Bronchial epithelial cell (primary cell): ENCODE results near the gene CTAGE6. TPM values are rescaled to one million over a fixed set of nuclear protein-coding genes. Genes with fewer than 3 reads are reported as not detected.
"Not testable (repeated sequence)": the region's sequence is repeated elsewhere in the genome, so short reads cannot be mapped to it uniquely, and the experiment has no call there.

ENCODE experiments used
- DNase-seq: peaks from one replicate; pipeline ENCODE4 v3.0.0-alpha.2; 2010; ENCODE audit warnings: low read depth
- FAIRE-seq: peaks from 2 replicates; lab custom pipeline; 2011; peaks lifted over from hg19 to GRCh38; lab: Jason Lieb, UNC
- H3K27me3 ChIP-seq: 2 replicates; pipeline ENCODE4 v1.5.1; 2011; ENCODE audit warnings: low read length; ENCODE audit not compliant: control insufficient read depth, insufficient read depth
- H3K36me3 ChIP-seq: 2 replicates; pipeline ENCODE4 v1.5.1; 2011; ENCODE audit warnings: low read length; ENCODE audit not compliant: control insufficient read depth, insufficient read depth
- H3K4me3 ChIP-seq: 2 replicates; pipeline ENCODE4 v1.5.1; 2011; ENCODE audit warnings: mild to moderate bottlenecking, low read depth, low read length, control low read depth
- total RNA-seq: library from RNA; depleted of rRNA; stranded (reverse); fragments of >200 nt; gene quantifications from 2 replicates; pipeline ENCODE4 v1.2.1, GENCODE V29; 2014

CTAGE6 gene, protein sequence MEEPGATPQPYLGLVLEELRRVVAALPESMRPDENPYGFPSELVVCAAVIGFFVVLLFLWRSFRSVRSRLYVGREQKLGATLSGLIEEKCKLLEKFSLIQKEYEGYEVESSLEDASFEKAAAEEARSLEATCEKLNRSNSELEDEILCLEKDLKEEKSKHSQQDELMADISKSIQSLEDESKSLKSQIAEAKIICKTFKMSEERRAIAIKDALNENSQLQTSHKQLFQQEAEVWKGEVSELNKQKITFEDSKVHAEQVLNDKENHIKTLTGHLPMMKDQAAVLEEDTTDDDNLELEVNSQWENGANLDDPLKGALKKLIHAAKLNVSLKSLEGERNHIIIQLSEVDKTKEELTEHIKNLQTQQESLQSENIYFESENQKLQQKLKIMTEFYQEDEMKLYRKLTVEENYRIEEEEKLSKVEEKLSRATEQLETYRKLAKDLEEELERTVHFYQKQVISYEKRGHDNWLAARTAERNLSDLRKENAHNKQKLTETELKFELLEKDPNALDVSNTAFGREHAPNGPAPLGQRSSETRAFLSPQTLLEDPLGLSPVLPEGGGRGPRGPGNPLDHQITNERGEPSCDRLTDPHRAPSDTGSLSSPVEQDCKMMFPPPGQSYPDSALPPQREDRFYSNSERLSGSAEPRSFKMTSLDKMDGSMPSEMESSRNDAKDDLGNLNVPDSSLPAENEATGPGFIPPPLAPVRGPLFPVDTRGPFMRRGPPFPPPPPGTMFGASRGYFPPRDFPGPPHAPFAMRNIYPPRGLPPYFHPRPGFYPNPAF
- total RNA-seq = 0.13 and 0.26 TPM in 2 replicates

DNA sequence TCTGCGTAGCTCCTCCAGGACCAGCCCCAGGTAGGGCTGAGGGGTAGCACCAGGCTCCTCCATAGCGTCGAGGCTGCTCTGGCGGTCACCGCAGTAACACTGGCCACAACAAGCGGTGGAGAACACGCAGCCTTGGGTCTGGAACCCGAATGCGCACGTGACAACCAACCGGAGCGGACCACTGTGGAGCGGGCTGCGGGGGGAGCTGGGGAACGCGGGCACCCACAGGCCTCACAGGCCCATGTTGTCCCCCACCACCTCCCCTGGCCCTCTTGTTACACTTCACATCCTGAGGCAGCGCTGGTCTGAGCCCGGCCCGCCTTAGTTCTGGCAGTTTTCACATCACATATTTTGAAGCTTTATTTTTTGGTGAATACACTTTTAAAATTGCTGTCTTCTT, at the start of gene CTAGE6:
CTAGE6 (minus strand) TSS at position 101 of the 400 bp plus-strand sequence; CDS start at position 63, 38 bp downstream.
- not testable (repeated sequence) for H3K4me3 ChIP-seq, H3K36me3 ChIP-seq, H3K27me3 ChIP-seq, DNase-seq, FAIRE-seq

DNA sequence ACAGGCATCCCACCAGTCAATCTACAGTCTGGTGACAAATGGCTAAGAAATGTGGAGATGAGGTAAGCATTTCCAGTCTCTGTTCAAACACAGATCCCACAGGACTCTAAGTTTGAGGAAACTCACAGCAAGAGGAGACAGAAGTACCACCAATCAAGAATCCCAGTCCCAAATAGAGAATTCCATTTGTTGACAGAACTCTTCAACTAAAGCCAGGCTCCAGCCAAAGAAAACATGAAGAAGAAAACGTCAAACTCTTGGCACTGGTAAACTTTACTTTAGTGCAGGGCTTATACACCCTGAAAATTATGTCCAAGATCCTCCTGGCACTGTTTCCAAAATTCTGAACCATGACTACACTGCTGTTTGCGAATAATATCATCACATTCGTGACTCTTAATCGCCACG, 49.2 kb upstream of the CTAGE6 start:
- H3K36me3 ChIP-seq, H3K27me3 ChIP-seq, H3K4me3 ChIP-seq, FAIRE-seq, DNase-seq: not testable (repeated sequence)

DNA sequence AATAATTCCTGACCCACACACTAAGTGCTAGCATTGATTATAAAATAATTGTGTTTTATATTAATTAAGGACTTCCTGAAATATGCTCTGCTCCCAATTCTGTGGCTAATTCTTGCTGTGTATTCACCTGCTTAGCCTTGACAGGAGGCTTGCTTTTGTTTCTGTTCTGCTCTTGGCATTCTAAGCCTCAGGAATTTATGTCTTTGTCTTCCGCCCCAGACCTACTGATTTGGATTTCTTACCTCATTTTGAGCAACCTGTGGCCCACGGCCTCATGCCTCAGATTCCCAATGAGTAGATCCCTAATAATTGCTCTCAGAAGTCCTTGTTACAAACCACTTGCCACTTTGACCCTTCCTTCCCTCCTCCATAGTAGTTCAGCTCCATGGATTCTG, 40.4 kb upstream of the CTAGE6 start:
- not testable (repeated sequence) for H3K4me3 ChIP-seq, DNase-seq, H3K27me3 ChIP-seq, H3K36me3 ChIP-seq
- FAIRE-seq = peak; percentile 7

DNA sequence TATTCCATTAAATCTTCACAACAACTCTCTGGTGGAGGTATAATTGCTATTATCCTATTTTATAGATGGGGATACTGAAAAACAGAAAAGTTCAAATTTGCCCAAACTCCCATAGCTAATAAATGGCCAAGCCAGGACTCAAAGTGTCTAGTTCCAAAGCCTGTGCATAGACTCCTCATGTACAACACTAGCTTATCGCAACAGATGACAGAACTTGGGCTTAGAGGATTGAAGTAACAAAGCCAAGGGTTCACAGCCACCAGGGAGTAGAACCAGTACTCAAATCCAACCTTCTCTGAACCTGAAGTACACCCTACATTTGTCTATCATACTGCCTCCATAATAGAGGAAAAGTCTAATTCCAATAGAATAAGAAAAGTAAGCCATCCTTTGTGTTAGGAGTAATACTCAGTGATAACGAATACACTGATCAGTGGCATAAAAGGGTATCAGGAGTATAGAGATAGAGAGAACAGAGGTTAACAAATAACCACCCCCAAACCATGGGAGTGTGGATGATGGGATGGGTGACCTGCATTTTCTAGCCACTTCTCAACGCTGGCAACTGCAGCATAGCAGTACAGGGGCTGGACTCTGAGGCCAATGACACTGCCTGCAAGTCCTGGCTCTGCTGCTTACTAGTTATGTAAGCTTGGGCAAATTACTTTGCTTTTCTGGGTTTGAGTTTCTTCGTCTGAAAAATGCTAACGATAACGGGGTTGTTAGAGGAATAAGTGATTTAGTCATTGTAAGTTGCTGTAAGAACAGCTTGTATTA, 39.8 kb upstream of the CTAGE6 start:
- not testable (repeated sequence) for H3K36me3 ChIP-seq, DNase-seq, H3K4me3 ChIP-seq, H3K27me3 ChIP-seq
- peak; percentile 36 for FAIRE-seq

DNA sequence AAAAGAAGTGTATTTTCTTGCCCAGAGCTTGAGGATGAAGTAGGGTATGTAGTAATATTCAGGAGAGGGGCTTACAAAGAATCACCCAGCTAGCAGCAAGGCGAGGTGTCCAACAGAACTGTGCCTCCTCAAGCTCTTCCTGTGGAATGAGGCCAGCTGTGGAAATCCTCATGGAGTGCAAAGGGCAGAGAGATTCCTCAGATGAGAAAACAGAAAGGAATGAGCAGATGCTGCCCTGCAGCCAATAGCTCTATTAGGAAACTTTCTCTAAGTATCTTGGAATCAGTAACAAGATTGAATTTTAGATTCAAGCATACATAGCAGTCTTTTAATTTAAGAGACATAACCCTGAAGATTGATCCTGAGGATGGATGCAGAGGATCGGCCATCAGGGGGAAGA, 38.2 kb upstream of the CTAGE6 start:
- not testable (repeated sequence) for H3K4me3 ChIP-seq, H3K27me3 ChIP-seq, H3K36me3 ChIP-seq, FAIRE-seq, DNase-seq

DNA sequence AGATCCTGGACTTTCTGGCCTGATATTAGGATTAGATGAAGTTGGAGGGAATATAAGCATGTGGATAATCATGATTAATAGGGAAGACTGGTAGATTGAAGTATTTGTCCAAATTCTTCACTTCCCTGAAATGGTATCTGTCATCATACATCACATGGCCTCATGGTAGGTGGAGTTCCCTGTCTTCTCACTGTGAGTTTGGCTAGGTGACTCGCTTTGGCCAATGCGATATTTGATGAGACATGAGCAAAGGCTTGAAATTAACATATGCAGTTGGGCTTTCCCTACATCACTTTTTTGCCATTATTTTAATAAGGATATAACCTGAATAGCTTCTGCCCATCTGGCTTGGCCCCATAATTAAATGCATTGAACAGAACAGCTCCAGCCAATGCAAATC, 35.1 kb upstream of the CTAGE6 start:
- not testable (repeated sequence) for DNase-seq, H3K4me3 ChIP-seq, H3K36me3 ChIP-seq, FAIRE-seq, H3K27me3 ChIP-seq

DNA sequence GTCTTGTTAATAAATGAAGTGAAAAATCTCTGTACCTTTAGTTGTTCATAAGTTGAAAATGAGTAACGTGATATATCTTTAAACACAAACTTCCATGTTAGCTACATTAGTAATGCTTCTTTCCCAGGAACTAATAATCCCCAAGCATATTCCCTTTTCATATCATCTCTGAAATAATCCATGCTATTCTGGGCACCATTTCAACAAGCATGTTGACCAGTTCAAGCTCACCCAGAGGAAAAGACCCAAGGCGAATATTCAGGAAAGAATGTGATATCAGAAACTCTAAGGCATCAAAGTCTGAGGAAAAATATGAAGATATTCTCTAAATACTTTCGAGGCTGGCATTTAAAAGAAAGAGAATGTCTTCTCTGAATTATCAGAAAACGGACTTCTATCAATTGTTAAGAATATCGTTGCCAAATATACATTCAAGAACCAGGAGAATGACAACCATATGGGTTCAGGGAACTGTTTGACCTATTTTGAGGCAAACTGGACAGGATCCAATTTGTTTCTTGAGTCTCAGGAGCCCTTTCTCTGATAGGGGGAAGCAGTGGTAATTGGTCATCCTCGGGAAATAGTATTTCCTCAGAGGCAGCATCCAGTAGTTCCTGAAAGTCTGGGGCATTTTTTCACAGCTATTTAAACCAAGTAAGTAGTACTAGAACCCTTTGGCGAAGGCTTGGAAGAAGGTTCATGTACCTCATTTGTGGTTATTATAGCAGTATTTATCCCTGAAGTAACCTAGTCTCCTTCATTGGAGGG, 28.1 kb upstream of the CTAGE6 start:
- H3K27me3 ChIP-seq, DNase-seq, FAIRE-seq, H3K36me3 ChIP-seq, H3K4me3 ChIP-seq: not testable (repeated sequence)

DNA sequence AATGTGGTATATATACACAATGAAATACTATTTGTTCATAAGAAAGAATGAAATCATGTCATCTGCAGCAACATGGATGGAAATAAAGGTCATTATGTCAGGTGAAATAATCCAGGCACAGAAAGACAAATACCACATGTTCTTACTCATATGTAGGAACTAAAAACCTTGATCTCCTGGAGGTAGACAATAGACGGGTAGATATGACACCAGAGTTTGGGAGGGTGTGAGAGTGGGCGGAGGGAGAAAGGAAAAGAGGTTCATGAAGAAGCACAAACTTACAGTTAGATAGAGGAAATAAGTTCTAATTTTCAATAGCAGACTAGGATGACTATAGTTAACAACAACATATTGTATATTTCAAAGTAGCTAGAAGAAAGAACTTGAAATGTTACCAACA, 22.1 kb upstream of the CTAGE6 start:
- not testable (repeated sequence) for DNase-seq, H3K36me3 ChIP-seq, H3K4me3 ChIP-seq, FAIRE-seq, H3K27me3 ChIP-seq

DNA sequence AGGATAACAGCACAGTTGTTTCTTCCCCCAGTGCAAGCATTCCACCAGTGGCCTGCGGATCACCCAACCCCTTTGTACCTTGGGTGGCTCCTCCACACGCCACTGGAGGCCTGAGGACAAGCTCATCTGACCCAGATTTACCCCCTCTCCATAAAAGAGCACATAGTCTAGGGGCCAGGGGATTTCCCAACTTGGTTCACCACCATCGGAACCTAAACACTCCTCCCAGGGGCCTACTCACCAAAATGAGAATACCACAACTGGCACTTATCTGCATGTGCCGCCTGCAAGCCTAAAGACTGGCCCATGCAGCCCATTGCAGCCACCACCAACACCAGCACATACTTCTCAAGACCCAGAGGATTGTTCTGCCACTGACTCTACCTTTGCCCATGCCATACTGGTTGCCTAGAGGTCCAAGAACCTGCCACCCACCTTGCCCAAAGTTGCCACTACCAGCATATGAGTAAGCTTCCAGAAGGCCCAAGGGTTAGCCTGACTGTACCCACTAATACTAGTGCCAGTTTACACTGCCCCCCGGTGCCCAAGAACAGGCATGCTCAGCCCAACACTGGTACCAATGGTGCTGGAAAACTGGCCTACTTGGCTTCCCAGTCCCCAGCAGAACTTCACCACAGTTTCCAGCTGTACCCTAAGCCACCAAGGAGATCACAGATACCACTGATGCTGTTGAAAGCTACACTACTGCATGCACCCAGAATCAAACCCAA, 15.4 kb upstream of the CTAGE6 start:
- H3K36me3 ChIP-seq, H3K4me3 ChIP-seq, FAIRE-seq, DNase-seq, H3K27me3 ChIP-seq: not testable (repeated sequence)

DNA sequence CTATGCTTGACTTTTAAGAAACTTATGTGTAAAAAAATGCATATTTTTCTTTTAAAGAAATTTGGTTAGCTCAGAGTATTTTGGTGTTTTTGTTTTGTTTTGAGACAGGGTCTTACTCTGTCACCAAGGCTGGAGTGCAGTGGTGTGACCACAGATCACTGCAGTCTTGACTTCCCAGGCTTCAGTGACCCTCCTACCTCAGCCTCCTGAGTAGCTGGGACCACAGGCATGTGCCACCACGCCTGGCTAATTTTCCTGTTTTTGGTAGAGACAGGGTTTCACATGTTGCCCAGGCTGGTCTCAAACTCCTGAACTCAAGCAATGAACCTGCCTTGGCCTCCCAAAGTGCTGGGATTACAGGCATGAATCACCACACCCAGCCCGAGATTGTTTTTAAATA, 10.0 kb upstream of the CTAGE6 start:
- H3K36me3 ChIP-seq, DNase-seq, FAIRE-seq, H3K4me3 ChIP-seq, H3K27me3 ChIP-seq: not testable (repeated sequence)

DNA sequence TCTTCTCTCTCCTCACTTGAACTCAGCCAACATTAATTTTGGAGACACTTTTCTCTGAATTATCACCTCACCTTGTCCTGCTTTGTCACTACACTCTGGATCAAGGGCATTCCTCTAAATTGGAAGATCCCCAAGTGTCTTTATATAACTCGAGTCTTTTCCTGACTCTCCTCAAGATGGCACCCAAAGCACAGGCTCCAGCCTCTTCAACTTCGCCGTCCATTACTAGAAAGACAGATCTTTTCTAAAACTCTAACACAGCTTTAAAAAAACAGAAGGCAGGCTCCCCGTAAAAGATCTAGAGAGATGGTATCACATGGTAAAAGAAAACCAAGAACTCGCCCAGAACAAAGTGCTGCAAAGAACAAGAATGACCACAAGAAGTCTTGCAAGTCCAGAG, 8.2 kb upstream of the CTAGE6 start:
- FAIRE-seq = peak; percentile 13
- not testable (repeated sequence) for H3K27me3 ChIP-seq, DNase-seq, H3K4me3 ChIP-seq, H3K36me3 ChIP-seq

DNA sequence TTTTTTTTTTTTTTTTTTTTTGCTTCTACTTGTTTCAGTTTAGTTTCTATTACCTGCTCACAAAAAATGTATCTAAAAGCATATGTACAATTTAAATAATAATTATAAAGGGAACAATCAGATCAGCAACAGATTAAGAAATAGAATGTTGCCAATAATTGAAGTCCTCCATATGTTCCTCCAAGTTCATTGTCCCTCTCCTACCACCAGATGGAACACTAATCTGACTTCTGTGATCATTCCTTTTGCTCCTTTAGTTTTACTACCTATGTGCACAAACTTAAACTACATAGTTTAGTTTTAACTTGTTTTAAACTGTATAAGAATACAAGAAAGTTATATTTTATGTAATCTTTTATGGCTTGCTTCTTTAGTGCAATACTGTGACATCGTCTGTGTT, 5.6 kb upstream of the CTAGE6 start:
- FAIRE-seq, H3K4me3 ChIP-seq, H3K36me3 ChIP-seq, H3K27me3 ChIP-seq, DNase-seq: not testable (repeated sequence)

DNA sequence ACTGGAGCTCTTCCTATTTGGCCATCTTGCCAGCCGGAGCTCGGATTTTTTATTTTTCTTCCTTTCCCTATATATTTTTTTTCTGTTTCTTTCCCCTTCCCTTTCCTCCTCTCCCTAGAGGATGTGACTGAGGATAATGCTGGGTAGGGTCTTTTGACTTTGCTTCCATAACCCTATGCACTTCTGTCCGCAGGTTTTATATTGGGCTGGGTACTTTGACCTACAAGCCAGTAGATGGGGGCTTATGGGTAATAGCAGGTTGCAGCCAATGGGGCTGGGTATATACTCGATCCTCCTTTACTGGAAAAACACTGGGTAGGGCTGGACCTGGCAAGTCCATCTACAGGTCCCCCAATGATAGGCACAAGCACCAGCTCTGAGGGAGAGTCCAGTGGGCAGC, 12.2 kb downstream of the CTAGE6 start:
- H3K4me3 ChIP-seq, H3K36me3 ChIP-seq, DNase-seq, FAIRE-seq, H3K27me3 ChIP-seq: not testable (repeated sequence)
